22Rv1 (cell line): Measurements from ENCODE around the gene GPC6.

Source experiments
- ZFX ChIP-seq: fragments of 450-650 bp; IDR thresholded peaks from 2 replicates; pipeline ENCODE4 v1.6.1; 2017; ENCODE audit warnings: antibody characterized with exemption, borderline replicate concordance
- TF ChIP-seq, protein P1 (sequence below): fragments of 450-650 bp; IDR thresholded peaks from 2 replicates; pipeline ENCODE4 v1.5.1; 2017; ENCODE audit warnings: mild to moderate bottlenecking

GRCh38 chr13:93468433-93468832, 241.8 kb downstream of the GPC6 start:
- TF ChIP-seq, protein P1, sequence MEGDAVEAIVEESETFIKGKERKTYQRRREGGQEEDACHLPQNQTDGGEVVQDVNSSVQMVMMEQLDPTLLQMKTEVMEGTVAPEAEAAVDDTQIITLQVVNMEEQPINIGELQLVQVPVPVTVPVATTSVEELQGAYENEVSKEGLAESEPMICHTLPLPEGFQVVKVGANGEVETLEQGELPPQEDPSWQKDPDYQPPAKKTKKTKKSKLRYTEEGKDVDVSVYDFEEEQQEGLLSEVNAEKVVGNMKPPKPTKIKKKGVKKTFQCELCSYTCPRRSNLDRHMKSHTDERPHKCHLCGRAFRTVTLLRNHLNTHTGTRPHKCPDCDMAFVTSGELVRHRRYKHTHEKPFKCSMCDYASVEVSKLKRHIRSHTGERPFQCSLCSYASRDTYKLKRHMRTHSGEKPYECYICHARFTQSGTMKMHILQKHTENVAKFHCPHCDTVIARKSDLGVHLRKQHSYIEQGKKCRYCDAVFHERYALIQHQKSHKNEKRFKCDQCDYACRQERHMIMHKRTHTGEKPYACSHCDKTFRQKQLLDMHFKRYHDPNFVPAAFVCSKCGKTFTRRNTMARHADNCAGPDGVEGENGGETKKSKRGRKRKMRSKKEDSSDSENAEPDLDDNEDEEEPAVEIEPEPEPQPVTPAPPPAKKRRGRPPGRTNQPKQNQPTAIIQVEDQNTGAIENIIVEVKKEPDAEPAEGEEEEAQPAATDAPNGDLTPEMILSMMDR = no peak
- no peak for TF ChIP-seq ZFX
